Stimulated activated CD4-positive, alpha-beta T cell treated with anti-CD3 and anti-CD28 coated beads, Interleukin-12 subunit alpha, Interleukin-12 subunit beta, amount 100 ng/mL, for 4 hours (primary cell): ENCODE results near the gene TEX44.
"Not testable (repeated sequence)": the region's sequence is repeated elsewhere in the genome, so short reads cannot be mapped to it uniquely, and the experiment has no call there.

Source experiments
- DNase-seq: peaks from one replicate; pipeline ENCODE4 v3.0.0-alpha.2; 2020

The TEX44 gene

DNA sequence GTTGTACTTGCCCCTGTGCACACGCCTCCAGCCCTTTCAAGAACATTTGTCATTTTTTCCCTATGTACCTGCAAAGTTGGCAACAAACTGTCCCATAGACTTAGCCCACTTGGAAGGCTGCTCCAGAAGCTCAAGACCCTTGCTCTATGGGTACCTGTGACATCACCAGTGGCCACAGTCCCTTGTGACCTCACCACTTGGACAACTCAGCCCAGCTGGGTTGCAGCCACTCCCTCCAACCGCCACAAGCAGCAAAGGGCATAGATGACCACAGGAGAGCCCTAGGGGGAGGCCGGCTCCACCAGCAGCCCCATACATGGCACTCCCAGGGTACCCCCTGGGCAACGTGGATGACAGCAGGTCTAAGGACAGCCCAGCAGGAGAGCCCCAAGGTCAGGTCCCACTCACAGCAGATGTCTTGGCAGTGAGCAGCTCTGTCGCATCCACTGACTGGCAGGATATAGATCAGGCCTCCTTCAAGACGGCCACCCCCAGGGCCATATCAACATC lies at the start of gene TEX44:
Gene TEX44, plus strand, starts transcription at position 229 of the 510 bp plus-strand sequence. Its CDS starts 88 bp downstream, at position 317.
- no peak for DNase-seq

DNA sequence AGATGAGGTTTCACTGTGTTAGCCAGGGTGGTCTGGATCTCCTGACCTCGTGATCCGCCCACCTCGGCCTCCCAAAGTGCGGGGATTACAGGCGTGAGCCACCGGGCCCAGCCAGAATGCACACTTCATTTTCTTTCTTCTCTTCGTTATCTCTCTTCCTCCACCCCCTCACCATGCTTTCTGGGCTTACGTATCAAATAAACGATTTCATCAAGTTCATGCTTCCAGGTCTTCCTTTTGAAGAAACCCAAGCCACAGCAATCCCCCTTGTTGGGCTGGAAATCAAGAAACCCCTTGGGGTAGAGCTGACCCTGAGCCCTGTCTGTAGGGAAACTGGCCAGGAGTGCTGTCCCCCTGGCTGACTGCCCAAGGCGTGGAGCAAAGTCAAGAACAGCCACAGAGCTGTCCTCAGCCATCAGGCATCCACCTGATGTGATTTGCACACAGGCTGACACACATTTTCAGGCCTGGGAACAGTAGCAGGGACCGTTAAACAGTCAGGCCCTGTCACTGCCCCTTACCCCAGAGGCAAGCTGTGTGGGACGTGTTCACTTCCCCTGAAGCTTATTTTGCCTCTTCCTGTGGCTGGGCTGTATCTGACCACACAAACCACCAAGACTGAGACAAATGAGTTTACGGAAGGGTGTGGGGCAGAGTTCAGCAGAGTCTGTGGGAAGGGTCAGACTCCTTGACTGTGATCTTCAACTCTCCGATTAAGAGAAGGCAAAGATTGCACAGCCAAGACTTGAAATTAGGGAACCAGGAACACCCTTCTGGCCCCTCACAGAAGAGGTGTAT lies 47.4 kb upstream of the TEX44 start:
- no peak for DNase-seq

DNA sequence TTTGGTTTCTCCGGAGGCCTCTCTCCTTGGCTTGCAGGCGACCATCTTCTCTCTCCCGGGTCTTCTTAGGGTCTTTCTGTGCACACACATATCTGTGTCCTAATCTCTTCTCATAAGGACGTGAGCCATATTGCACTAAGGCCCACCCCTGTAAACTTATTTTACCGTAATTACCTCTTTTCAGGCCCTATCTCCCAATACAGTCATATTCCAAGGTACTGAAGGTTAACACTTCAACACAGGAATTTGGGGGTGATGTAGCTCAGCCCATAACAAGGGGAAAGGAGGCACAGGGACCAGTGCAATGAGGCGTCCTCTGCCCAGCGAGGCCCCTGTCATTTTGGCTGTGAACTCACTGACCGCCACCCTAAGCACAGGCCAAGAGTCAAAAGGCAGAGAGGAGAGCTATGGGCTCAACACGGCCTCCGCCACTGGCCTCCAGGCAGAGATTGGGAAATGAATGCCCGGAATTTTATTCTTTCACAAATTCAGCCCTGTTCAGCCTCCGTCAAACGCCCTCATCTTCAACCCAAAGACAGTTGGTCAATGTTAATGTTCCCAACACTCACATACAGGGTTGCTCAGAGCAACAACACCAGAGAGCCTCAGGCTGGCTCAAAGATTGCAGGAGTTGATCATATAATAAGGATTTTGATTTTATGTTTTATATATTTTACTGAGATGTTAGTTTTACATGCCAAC lies 46.5 kb upstream of the TEX44 start:
- no peak for DNase-seq

DNA sequence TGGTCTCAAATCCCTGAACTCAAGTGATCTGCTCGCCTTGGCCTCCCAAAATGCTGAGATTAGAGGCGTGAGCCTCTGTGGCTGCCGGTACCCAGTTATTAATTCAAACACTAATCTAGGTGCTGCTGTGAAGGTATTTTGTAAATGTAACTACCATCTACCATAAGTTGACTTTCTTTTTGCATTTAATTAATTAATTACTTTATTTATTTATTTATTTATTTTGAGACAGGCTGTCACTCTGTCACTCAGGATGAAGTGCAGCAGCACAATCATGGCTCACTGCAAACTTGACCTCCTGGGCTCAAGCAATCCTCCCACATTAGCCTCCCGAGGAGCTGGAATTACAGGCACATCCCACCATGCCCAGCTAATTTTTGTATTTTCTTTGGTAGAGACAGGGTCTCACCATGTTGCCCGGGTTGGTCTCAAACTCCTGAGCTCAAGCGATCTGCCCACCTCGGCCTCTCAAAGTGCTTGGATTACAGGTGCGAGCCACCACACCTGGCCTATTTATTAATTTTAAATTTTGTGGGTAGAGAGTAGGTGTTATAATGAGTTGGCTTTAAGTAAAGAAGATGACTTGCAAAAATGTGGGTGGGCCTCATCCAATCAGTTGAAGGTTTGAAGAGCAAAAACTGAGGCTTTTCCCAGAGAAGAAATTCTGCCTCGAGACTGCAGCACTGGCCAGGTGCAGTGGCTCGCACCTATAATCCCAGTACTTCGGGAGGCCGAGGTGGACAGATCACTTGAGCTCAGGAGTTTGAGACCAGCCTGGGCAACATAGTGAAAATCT lies 45.2 kb upstream of the TEX44 start:
- no peak for DNase-seq

DNA sequence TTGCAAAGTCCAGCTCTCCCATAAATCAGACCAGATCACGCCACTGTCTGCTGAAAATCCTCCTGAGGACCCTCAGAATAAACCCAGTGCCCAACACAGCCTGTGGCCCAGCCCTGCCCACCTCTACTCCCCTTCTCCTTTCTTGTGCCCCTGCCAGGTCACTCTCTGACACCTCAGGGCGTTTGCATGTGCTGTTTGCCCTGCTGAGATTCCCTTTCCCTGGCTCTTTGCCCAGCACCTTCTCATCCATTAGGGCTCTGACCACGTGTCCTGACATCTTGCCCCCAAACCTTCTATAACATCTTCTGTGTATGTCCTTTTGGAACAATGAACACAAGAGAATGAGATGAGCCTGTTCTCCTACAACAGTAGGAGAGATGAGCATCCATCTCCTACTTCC lies 43.9 kb upstream of the TEX44 start:
- no peak for DNase-seq

DNA sequence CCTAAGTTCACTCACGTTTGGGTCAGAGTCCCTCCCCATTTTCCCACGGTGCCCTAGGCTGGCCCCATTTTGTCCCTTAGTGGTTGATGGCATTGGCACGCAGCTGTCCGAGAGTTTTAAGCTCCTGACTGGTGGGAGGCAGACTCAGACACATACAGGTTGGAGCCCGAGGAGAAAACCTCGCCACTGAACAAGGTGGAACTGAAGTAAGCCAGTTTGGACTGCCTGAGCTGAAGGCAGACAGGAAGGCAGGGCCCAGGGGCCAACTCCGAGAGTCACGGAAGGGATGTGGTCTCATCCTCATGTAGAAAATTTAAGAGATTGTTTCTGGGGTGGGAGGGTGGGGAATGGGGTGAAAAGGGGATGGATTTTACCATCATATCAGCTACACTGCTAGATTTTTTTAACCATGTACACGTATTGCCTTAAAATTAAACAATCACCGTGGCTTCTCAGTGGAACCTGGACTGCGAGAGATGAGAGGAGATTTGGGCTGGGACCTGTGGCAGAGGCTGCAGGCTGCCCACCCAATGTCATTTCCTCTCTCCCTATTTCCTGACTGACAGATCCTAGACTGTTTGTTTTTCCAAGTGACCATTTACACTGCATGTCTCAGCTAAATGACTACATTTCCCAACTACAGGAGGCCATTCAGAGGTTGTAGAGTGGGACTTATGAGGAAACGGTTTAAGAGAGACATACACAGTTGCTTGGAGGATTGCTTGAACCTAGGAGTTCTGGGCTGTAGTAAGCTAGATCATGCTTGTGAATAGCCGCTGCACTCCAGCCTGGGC lies 43.0 kb upstream of the TEX44 start:
- no peak for DNase-seq

DNA sequence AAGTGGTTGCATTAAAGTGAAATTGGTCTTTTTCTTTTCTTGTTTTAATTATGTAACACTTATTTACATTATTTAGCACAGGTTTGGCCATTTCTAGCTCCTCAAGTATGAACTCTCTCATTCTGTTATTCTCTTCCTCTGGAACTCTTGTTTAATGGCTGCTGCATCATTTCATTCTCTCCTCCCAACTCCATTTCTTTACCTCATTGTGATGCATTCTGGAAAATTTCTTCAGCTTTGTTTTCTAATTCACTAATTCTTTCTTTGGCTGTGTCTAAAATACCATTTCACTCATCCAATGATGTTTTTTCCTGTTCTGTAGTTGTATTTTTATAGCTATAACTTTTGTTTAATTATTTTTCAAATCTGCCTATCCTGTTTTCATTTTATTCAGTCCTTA lies 39.9 kb upstream of the TEX44 start:
- no peak for DNase-seq

DNA sequence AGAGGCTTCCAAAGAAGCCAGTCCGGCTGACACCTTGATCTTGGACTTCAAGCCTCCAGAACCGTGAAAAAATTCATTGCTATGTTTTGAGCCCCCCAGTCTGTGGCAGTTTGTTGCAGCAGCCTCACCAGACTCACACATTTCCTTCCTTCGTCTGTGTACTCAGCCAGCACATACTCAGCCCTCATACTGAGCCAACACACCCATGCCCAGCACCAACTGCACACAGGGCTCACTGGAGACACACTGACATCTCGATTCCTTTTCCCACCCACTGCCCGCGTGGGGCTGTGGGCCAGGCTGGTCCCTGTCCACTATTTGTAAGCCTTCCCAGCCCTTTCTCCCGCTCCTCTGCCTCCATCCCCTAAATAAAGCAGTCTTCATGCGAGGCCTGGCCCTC lies 38.3 kb upstream of the TEX44 start:
- DNase-seq = no peak

DNA sequence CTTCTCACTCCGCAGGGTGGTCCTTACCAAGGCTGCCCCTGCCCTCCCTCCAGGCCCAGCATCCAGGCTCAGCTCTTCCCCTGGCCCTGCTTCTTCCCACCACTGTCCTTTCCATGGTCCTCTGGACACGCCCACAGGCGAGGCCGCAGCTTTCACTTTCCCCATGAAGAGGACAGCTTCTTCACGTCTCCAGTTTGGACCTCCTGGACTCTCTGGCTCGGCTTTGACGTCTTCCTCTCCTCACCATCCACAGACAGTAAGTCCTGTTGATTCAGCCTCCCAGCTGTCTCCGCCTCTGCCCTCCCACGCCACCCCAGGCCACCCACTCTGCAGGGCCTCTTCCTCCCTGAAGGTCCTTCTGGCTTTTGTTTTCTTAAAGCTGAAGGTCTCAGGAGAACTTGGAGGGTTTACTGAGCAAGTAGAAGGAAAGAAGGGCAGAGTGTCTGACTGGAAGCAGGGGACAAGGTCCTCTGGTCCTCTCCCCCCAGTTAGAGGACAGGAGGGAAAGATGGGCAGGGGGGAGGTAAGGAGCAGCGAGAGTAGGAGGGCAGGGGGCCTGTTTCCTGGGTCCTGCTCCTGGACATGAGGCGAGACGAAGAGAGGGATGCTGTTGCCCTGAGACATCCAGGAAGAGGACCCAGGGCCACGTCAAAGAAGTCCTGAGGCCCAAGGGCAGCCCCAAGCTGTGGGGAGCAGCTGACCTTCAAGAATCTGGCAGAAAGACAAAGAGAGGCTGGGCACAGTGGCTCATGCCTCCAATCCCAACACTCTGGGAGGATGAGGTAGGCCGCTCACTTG lies 37.7 kb upstream of the TEX44 start:
- no peak for DNase-seq

DNA sequence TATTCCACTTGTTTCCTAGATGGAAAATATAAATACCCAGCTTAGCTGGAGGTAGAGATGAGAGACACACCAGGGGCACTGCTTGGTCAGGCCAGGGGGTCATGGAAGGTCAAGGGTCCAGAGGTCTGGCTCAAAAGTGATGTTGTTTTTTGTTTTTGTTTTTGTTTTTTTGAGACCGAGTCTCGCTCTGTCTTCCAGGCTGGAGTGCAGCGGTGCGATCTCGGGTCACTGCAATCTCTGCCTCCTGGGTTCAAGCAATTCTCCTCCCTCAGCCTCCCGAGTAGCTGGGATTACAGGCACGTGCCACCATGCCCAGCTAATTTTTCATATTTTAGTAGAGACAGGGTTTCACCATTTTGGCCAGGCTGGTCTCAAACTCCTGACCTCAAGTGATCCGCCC lies 36.2 kb upstream of the TEX44 start:
- DNase-seq = not testable (repeated sequence)

DNA sequence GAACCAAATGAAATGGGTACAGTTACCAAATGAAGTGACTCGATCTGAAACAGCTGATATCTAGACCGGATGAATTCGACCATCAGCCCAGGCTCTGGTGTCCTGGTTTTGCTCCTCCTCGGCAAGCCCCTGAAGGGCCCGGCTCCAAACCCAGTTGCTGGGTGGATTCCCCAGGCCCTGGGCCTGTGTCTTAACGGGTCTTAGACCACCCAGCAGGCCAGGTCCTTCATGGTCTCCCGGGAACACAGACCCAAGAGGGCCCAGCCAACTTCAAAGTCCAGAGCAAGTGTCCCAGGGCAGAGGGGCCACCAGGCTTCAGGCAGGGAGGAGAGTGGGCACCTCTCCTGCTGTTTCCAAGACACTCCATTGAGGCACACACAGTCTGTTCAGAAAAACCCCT lies 35.7 kb upstream of the TEX44 start:
- DNase-seq = no peak

DNA sequence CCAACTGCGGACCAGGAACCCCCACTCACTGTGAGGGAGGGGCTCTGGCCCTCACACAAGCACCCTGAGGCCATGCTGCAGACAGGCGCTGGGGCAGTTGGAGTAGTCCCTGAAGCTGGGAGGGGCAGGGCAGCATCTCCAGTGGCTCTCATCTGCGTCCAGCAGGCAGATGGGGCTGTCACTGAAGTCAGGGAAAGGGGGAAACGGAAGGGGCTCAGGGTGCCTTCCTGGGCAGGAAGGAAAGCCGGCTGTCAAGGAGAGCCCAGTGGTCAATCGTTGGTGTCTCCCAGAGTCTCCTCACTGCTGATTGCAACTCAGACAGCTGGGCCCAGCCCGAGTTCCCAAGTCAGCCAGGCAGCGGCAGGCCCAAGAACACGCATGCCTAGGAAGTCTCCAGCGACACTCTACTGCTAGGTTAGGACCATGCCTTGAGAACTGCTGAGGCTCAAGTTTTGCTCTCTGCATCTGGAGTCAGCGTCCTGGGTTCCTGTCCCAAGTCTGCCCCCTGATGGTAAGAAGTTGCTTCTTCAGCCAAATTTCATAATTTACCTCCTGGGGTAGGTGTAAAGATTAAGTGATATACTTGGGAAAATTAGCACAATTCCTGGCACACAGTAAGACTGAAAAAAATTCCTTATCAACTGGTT lies 35.0 kb upstream of the TEX44 start:
- peak; percentile 38 for DNase-seq

DNA sequence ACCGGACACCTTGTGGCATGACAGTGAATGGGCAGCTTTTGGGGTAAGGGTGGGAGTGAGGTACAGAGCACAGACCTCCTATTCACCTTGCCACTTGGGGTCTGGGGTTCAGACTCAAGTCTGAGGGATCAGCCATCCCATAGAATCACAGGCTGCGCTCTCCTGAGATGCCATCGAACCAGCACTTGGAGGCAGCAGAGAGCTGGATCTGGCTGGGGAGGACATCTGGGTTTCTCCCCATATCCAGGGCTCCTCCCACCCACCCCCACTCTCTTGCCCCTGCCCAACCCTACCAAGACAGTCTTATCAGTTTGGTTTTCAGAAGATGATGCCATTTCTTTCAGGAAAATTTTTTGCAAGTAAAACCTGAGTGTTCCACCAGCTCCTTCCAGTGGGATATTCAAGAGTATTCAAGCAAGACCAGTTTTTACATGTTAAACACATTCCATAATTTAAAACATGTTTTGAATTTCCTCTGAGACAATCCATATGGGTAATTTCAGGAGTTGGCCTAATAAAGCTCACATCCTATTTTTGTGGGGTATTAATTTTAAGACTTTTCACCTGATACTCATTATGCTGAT lies 29.2 kb upstream of the TEX44 start:
- no peak for DNase-seq

DNA sequence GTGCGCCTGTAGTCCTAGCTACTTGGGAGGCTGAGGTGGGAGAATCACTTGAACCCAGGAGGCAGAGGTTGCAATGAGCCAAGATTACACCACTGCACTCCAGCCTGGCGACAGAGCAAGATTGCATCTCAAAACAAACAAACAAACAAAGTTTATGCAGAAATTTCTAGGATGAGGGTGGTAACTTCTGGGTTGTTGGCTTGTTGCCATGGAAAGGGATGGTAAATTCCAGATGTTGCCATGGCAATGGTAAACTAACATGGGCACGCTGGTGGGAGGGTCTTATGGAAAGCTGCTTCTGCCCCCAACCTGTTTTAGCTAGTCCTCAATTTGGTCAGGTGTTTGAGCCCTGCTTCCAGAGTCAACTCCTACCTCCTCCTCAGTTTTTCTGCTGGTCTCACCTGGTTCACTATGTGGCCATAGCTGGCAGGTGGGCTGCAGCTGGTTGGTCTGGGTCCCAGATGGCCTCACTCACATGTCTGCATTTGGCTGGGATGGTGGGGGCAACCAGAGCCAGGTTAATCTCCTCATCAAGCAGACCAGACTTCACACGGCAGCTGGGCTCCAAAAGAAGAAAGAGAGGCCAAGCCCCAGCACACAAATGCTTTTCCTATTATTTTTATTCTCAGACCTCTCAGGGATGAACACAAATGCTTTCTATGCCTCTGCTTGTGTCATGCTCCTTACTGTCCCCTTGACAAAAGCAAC lies 26.6 kb upstream of the TEX44 start:
- DNase-seq = no peak

DNA sequence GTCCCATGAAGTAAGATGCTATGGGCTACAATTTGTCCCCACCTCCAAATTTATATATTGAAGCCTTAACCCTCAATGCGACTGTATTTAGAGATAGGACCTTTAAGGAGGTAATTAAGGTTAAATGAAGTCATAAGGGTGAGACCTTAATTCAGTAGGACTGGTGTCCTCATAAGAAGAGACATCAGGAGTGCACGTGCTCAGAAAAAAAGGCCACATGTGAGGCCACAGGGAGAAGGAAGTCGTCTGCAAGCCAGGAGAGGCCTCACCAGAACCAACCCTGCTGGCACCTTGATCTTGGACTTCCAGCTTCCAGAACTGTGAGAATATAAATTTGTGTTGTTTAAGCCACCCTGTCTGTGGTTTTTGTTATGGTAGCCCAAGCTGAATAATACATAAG lies 25.5 kb upstream of the TEX44 start:
- DNase-seq = no peak

DNA sequence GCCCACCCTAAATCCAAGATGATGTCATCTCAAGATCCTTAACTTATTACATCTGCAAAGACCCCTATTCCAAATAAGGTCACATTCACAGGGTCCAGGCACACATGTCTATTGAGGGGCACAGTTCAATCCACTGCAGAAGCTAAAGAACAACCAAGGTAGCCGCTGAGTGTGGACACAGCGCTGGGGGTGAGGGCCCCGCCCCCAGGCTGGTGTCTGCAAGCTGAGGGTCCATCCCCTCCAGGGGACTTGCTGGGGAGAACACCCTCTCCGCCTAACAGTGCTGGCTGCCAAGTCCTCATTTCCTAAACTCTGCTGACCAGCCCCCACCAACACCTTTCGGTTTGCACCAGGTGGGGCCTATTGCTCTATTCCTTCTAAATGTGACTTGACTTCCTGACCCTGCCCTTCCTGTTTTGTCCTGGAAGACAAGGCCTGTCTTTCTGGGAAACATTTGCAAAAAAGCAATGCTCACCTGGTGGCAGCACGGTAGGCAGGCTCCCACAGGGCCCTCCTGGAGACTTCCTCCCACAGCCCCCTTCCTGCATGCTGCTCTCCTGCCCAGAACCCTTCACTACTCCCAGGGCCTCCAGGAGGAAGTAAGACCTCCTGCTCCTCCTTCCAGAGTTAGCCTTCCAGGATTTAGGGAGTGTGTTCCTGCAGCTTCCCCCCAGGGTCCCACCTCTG lies 24.4 kb upstream of the TEX44 start:
- no peak for DNase-seq

DNA sequence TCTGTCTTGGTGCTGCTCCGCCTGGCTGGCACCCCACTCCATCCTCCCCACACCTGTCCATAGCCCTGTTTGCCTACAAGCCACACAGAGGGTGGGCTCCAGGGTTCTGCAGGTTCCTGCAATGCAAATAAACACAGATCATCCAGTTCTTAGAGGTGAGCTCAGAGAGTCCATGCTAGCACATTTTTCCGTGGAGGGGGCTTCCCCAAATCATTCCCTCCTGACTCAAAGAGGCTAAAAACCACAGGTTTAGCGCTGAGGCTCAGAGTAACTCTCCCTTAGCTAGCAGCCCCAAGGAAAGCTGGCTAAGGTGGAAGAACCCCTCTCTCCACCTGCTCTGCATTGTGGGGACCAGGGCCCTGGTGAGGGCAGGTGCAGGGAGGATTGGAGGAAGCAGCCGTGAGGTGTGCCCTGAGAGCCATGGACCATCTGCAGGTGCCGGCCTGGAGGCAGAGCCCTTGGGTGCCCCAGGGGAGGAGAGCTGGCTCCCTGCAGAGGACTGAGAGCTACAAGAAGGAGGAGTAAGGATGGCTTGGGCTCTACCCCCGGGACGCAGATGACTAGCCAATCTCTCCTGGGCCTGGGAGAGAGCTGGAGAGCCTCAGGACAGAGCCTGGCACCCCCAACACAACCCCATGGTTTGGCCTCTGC lies 23.8 kb upstream of the TEX44 start:
- DNase-seq = no peak

DNA sequence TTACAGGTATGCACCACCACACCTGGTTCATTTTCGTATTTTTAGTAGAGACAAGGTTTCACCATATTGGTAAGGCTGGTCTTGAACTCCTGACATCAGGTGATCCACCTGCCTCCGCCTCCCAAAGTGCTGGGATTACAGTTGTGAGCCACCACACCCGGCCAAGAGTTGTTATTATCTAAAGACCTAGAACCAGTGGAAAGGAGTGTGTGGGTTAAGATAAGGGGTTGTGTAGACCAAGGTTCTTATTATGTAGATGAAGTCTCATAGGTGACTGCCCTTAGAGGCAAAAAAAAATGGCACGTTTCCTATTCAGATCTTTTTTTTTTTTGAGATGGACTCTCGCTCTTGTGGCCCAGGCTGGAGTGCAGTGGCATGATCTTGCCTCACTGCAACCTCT lies 21.7 kb upstream of the TEX44 start:
- not testable (repeated sequence) for DNase-seq

DNA sequence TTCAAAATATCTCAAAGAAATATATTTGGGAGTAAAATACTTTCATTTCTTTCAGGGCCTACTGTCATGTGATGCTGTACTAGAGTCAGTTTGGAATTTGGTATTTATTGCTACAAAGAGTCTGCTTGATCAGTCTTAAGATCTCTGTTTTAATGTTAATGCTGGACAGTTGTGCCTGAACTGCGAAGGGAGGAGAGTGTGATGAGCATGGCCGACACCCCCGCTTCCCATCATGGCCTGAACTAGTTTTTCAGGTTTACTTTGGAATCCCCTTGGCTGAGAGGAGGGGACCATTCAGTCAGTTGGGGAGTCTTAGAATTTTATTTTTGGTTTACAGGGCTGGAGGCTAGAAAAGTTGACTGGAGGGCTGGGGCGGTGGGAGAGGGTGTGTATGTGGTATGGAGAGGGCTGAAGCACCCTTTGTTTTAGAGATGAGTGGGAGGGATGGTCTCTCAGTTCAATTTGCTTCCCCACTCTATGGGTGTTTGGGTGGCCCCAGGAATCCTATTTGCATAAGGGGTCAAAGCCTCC lies 20.9 kb upstream of the TEX44 start:
- DNase-seq = no peak
